Uterus (tissue), 4 donors: ENCODE data around the gene NOP56. TPM values are rescaled to one million over a fixed set of nuclear protein-coding genes. Genes with fewer than 3 reads are reported as not detected.

Experiments used
- DNase-seq, 2 donors: peaks; one replicate each; pipeline ENCODE4 v3.0.0-alpha.2; 2019 to 2020
- H3K27ac ChIP-seq, 2 donors: fragments of 200-600 bp; sonication (generic); 1 replicate in 1 of 2; 2 replicates in 1 of 2; pipeline ENCODE4 v1.5.1; 2016 to 2018
- H3K27me3 ChIP-seq, 2 donors: fragments of 200-600 bp; sonication (generic); one replicate each; pipeline ENCODE4 v1.5.1; 2018 to 2019; ENCODE audit warnings: control low read depth in 1 of 2
- H3K36me3 ChIP-seq, 2 donors: fragments of 200-600 bp; sonication (generic); one replicate each; pipeline ENCODE4 v1.5.1; 2019; ENCODE audit warnings: control low read depth in 1 of 2
- H3K4me1 ChIP-seq, 2 donors: fragments of 200-600 bp; sonication (generic); one replicate each; pipeline ENCODE4 v1.5.1; 2018 to 2019; ENCODE audit warnings: control low read depth in 1 of 2
- H3K4me3 ChIP-seq, 2 donors: fragments of 200-600 bp; sonication (generic); 1 replicate in 1 of 2; 2 replicates in 1 of 2; pipeline ENCODE4 v1.5.1; 2018 to 2019; ENCODE audit warnings: mild to moderate bottlenecking in 1 of 2
- H3K9me3 ChIP-seq, 2 donors: fragments of 200-600 bp; sonication (generic); one replicate each; pipeline ENCODE4 v1.5.1; 2019; ENCODE audit warnings: control low read depth in 1 of 2
- CTCF ChIP-seq, 4 experiments: fragments of 200-600 bp in 2 of 4; fragments of 450-650 bp in 2 of 4; sonication (generic) in 2 of 4; IDR thresholded peaks; one replicate each; pipeline ENCODE4 v1.5.1; 2016 to 2019; ENCODE audit warnings: antibody characterized with exemption in 4 of 4, mild to moderate bottlenecking in 2 of 4, moderate library complexity in 1 of 4
- POLR2A ChIP-seq, 2 donors: fragments of 450-650 bp; IDR thresholded peaks; one replicate each; pipeline ENCODE4 v1.6.1; 2016; ENCODE audit warnings: antibody characterized with exemption in 2 of 2, mild to moderate bottlenecking in 1 of 2, moderate library complexity in 1 of 2
- intact Hi-C: fragments of 100-400 bp; cut with DNase I; formaldehyde crosslinking; loops from one replicate; pipeline ENCODE4 v1.15.1; 2023; ENCODE audit warnings: low total_unique reads
- total RNA-seq, 4 donors: library from RNA; depleted of rRNA in 3 of 4; stranded (reverse); fragments of >200 nt in 3 of 4; gene quantifications; one replicate each; pipeline versions ENCODE4 v1.1.0 to v1.2.4, GENCODE V29; 2014 to 2023
- donor health status: DM: yes; HTN: yes; CAD: no.

Gene NOP56
- total RNA-seq, 4 donors from 2014 or later, result 108 to 151 (median 134) TPM

GRCh38 chr20:2618815-2619214 lies 33.6 kb upstream of the NOP56 start:
- no peaks in the 10 kb centered on the region for H3K27me3 ChIP-seq
- H3K36me3 ChIP-seq, result no peaks in the 10 kb centered on the region
- no peaks in the 10 kb centered on the region for H3K4me1 ChIP-seq
- intact Hi-C loops, result no loop called here
- no peak overlapping the region for H3K4me3 ChIP-seq
- DNase-seq, result no peak
- TF ChIP-seq CTCF (IDR thresholded peaks at IDR 0.05) (no peak), POLR2A (IDR thresholded peaks at IDR 0.05) (no peak)
- no peaks in the 10 kb centered on the region for H3K9me3 ChIP-seq
- no peak overlapping the region for H3K27ac ChIP-seq

- no peaks in the 10 kb centered on the region for H3K9me3 ChIP-seq
- no peak overlapping the region for H3K4me3 ChIP-seq
- no peaks in the 10 kb centered on the region for H3K27me3 ChIP-seq
- no peak overlapping the region for H3K27ac ChIP-seq
- TF ChIP-seq CTCF (IDR thresholded peaks at IDR 0.05) (no peak), POLR2A (IDR thresholded peaks at IDR 0.05) (no peak)
- H3K4me1 ChIP-seq, result no peaks in the 10 kb centered on the region
- intact Hi-C loops, result no loop called here
- no peaks in the 10 kb centered on the region for H3K36me3 ChIP-seq
- no peak for DNase-seq
These were observed 33.1 kb upstream of the NOP56 start for GRCh38 chr20:2619337-2619736.

GRCh38 chr20:2619961-2620595 lies 32.4 kb upstream of the NOP56 start:
- Histone ChIP-seq H3K27ac (no peak overlapping the region), H3K27me3 (no peaks in the 10 kb centered on the region), H3K36me3 (no peaks in the 10 kb centered on the region), H3K9me3 (no peaks in the 10 kb centered on the region), H3K4me1 (no peaks in the 10 kb centered on the region), H3K4me3 (no peak overlapping the region)
- intact Hi-C loops, result no loop called here
- DNase-seq, result no peak
- TF ChIP-seq CTCF (IDR thresholded peaks at IDR 0.05) (no peak), POLR2A (IDR thresholded peaks at IDR 0.05) (no peak)

GRCh38 chr20:2624190-2624589 lies 28.2 kb upstream of the NOP56 start:
- intact Hi-C loops, result no loop called here
- H3K4me3 ChIP-seq, result no peak overlapping the region
- no peaks in the 10 kb centered on the region for H3K9me3 ChIP-seq
- no peaks in the 10 kb centered on the region for H3K36me3 ChIP-seq
- TF ChIP-seq CTCF (IDR thresholded peaks at IDR 0.05), result no peak
- TF ChIP-seq POLR2A (IDR thresholded peaks at IDR 0.05), result no peak
- H3K27ac ChIP-seq, result no peak overlapping the region
- H3K4me1 ChIP-seq, result no peaks in the 10 kb centered on the region
- peak in 1 of 2 donors; percentile 27 for DNase-seq
- H3K27me3 ChIP-seq, result no peaks in the 10 kb centered on the region

- intact Hi-C loops, result no loop called here
- Histone ChIP-seq H3K4me1 (no peaks in the 10 kb centered on the region), H3K4me3 (no peak overlapping the region), H3K27me3 (no peaks in the 10 kb centered on the region), H3K27ac (no peak overlapping the region), H3K9me3 (no peaks in the 10 kb centered on the region), H3K36me3 (no peaks in the 10 kb centered on the region)
- no peak for DNase-seq
- TF ChIP-seq POLR2A (IDR thresholded peaks at IDR 0.05), result no peak
- no peak for TF ChIP-seq CTCF (IDR thresholded peaks at IDR 0.05)
These were observed 27.4 kb upstream of the NOP56 start for GRCh38 chr20:2625062-2625461.
